NT2/D1 (cell line): Measurements from ENCODE around the gene SLC38A5.
A peak's percentile ranks its signal among the peaks of the same experiment; 100 is the strongest.
"Not testable (repeated sequence)": the region's sequence is repeated elsewhere in the genome, so short reads cannot be mapped to it uniquely, and the experiment has no call there.

Source experiments
- DNase-seq: peaks from one replicate; pipeline ENCODE4 v3.0.0-alpha.2; 2011; ENCODE audit warnings: low read depth, low spot score
- H3K27me3 ChIP-seq: 2 replicates; pipeline ENCODE4 v1.6.0; 2011; ENCODE audit warnings: mild to moderate bottlenecking; ENCODE audit not compliant: insufficient read length, insufficient read depth
- H3K36me3 ChIP-seq: 2 replicates; pipeline ENCODE4 v1.6.1; 2011; ENCODE audit warnings: mild to moderate bottlenecking, low read length, mixed read lengths; ENCODE audit not compliant: insufficient read depth, insufficient read length
- H3K4me1 ChIP-seq: 2 replicates; pipeline ENCODE4 v1.5.1; 2011; ENCODE audit not compliant: insufficient read depth, insufficient read length
- H3K4me3 ChIP-seq: 2 replicates; pipeline ENCODE4 v1.5.1; 2011; ENCODE audit warnings: low read depth; ENCODE audit not compliant: insufficient read length
- H3K9ac ChIP-seq: 2 replicates; pipeline ENCODE4 v1.6.0; 2011; ENCODE audit warnings: low read depth; ENCODE audit not compliant: insufficient read length
- H3K9me3 ChIP-seq: 2 replicates; pipeline ENCODE4 v1.5.1; 2011; ENCODE audit warnings: mild to moderate bottlenecking, low read length; ENCODE audit not compliant: insufficient read depth
- SUZ12 ChIP-seq: IDR thresholded peaks from 2 replicates; pipeline ENCODE4 v1.6.1; 2011; ENCODE audit not compliant: insufficient read length, insufficient read depth; ENCODE audit errors: extremely low read depth
- YY1 ChIP-seq: IDR thresholded peaks from 2 replicates; pipeline ENCODE4 v1.6.1; 2011; ENCODE audit not compliant: insufficient read length, insufficient read depth
- ZNF274 ChIP-seq: IDR thresholded peaks from 2 replicates; pipeline ENCODE4 v1.6.1; 2011; ENCODE audit warnings: mild to moderate bottlenecking, low read depth, low read length

Gene SLC38A5

DNA sequence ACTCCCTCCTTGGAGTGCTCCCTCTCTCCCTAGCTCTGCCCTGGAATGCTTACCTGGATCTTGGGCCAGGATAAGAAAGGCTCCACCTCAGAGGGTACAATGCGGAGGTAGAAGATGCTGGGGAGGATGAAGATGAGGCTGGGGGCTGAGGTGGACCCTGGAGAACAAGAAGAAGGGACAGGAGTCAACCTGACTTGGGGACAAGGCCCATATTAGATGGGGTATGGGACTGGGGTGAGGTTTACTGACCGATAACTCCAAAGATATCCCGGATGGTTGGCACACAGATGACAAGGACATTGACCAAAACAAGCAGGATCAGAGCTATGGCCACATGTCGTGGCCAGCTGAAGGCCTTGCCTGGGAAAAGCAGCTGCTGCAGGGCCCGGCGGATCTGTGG lies 10.6 kb downstream of the SLC38A5 start:
- TF ChIP-seq ZNF274 (no peak), SUZ12 (no peak), YY1 (no peak)
- H3K27me3 ChIP-seq: no peaks in the 10 kb centered on the region
- no peaks in the 10 kb centered on the region for H3K4me1 ChIP-seq
- DNase-seq: no peak
- H3K9ac ChIP-seq: no peak overlapping the region
- peaks cover 54% of the 10 kb centered on the region for H3K36me3 ChIP-seq
- H3K4me3 ChIP-seq: no peak overlapping the region
- H3K9me3 ChIP-seq: no peaks in the 10 kb centered on the region

DNA sequence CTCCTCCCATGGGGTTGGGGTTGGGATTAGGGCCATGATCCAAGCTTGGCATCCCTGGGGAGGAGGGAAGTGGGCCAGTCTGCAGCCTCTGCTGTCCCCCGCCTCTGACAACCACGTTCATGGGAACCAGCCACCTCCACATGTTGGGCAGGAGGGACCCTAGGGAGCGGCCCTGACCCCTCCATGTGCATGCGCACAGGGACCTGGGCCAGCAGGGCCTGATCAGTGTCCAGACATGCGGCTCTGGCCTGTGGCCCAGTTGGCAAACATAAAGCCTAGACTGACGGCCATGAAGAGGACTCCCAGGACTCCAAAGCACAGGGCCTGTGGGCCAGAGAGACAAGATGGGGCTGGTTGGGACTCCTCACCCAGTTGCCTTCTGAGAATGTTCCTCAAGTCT lies 11.3 kb downstream of the SLC38A5 start:
- H3K4me1 ChIP-seq: no peaks in the 10 kb centered on the region
- no peak overlapping the region for H3K4me3 ChIP-seq
- no peaks in the 10 kb centered on the region for H3K9me3 ChIP-seq
- no peak overlapping the region for H3K9ac ChIP-seq
- TF ChIP-seq SUZ12 (no peak), ZNF274 (no peak), YY1 (no peak)
- DNase-seq: no peak
- H3K36me3 ChIP-seq: peaks cover 54% of the 10 kb centered on the region
- no peaks in the 10 kb centered on the region for H3K27me3 ChIP-seq

DNA sequence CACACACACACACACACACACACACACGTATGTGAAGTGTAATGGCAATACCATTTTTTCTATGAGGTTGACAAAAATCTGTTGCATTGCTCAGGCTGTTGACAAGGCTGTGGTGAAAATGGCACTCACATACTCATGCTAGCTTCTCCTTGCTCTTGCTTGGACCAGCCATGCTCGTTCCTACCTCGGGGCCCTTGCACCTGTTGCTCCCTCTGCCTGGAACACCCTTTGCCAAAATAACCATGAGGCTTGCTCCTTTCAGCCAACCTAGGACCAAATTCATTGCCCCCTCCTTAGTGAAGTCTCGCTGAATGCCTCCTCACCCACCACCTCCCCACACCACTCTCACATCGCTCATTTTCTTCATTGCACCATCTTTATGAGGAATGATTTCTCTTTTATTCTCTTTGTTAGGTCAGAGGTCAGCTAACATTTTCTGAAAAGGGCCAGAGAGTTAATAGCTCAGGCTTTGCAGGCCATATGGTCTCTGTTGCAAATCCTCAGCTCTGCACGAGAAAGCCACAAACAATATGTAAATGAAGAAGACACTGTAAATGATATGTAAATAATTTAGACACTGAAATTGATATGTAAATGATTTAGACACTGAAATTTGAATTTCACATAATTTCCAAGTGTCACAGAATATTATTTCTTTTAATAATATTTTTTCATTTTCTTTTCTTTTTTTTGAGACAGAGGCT lies 13.3 kb downstream of the SLC38A5 start:
- Histone ChIP-seq H3K9me3 (no peaks in the 10 kb centered on the region), H3K9ac (no peak overlapping the region), H3K4me1 (no peaks in the 10 kb centered on the region), H3K4me3 (no peak overlapping the region), H3K36me3 (peaks cover 45% of the 10 kb centered on the region), H3K27me3 (no peaks in the 10 kb centered on the region)
- no peak for DNase-seq
- TF ChIP-seq ZNF274: no peak
- no peak for TF ChIP-seq YY1
- no peak for TF ChIP-seq SUZ12

DNA sequence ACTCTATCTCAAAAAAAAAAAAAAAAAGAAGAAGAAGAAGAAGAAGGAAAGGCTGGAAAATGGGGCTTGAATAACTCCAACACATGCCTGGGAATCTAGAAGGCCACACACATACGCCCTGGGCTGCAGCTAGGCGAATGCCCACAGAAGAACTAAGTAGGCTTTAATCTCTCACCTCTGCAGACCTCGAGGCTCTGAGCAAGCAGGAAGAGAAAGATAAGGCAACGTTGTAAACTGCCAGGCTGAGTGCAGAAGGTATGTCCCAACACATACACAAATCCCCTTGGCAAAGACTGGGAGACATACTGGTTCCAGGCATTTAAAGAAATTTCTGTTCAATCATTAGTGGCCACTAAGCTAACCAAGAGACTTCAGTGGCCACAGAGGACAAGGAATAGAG lies 18.4 kb downstream of the SLC38A5 start:
- Histone ChIP-seq H3K27me3 (no peaks in the 10 kb centered on the region), H3K9me3 (no peaks in the 10 kb centered on the region), H3K4me1 (no peaks in the 10 kb centered on the region), H3K9ac (no peak overlapping the region), H3K4me3 (no peak overlapping the region), H3K36me3 (peaks cover 2% of the 10 kb centered on the region)
- DNase-seq: no peak
- no peak for TF ChIP-seq ZNF274

DNA sequence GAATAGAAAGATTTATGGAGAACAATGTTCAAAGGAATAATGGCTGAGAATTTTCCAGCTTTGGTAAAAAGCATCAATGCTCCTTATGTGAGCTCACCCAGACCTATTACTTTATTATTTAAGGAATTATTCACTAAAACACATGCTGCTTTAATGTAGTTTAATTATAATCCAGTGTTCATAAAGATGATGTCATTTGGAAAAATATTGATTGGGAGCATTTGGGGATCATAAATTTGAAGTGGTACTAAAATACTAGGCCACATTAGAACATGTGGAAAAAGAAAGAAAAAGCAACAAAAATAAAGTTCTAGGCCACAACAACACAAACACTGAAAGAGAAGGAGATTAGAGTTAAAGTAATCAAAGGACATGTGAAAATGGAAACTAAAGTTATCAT lies 20.0 kb downstream of the SLC38A5 start:
- TF ChIP-seq ZNF274 (no peak), SUZ12 (no peak), YY1 (no peak)
- H3K9ac ChIP-seq: no peak overlapping the region
- no peaks in the 10 kb centered on the region for H3K9me3 ChIP-seq
- no peak for DNase-seq
- H3K27me3 ChIP-seq: no peaks in the 10 kb centered on the region
- H3K36me3 ChIP-seq: no peaks in the 10 kb centered on the region
- no peaks in the 10 kb centered on the region for H3K4me1 ChIP-seq
- H3K4me3 ChIP-seq: no peak overlapping the region

DNA sequence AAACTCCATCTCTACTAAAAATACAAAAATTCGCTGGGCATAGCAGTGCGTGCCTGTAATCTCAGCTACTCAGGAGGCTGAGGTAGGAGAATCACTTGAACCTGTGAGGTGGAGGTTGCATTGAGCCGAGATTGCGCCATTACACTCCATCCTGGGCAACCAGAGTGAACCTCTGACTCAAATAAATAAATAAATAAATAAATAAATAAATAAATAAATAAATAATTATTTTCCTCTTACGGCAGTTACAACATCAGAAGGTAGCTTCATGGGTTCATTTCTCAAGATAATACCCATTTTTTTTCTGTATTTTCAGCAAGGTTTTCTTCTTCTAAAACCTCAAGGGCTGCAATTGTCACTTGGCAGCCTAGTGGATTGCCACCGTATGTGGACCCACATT lies 22.9 kb downstream of the SLC38A5 start:
- H3K27me3 ChIP-seq, H3K9ac ChIP-seq, H3K36me3 ChIP-seq, DNase-seq, H3K4me3 ChIP-seq, H3K9me3 ChIP-seq, H3K4me1 ChIP-seq: not testable (repeated sequence)

DNA sequence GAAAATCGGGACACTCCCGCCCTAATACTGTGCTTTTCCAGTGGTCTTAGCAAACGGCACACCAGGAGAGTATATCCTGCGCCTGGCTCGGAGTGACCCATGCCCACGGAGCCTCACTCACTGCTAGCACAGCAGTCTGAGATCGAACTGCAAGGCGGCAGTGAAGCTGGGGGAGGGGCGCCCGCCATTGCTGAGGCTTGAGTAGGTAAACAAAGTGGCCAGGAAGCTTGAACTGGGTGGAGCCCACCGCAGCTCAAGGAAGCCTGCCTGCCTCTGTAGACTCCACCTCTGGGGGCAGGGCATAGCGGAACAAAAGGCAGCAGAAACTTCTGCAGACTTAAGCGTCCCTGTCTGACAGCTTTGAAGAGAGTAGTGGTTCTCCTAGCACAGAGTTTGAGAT lies 36.3 kb downstream of the SLC38A5 start:
- not testable (repeated sequence) for DNase-seq, H3K9me3 ChIP-seq
- peak overlapping the region; percentile 41 for H3K4me3 ChIP-seq

DNA sequence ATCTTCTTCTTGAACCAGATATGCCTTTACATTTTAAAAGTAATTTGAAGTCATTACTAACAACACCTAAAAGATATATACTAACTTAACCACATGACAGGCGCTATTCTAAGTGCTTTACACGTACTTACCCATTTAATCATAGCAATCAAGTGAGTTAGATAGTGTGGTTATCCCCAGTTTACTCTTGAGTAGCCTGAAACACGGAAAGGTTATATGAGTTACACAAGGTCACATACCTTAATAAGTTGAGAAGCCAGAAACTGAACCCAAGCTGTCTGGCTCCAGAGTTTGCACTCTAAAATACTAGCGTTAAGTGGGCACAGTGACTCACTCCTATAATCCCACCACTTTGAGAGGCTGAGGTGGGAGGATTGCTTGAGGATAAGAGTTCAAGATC lies 39.9 kb downstream of the SLC38A5 start:
- not testable (repeated sequence) for H3K4me3 ChIP-seq, H3K4me1 ChIP-seq, DNase-seq, H3K9me3 ChIP-seq, H3K36me3 ChIP-seq, H3K9ac ChIP-seq, H3K27me3 ChIP-seq

More for the DNA sequence above, 36.3 kb downstream of the SLC38A5 start:
- not testable (repeated sequence) for H3K4me1 ChIP-seq, H3K27me3 ChIP-seq, H3K36me3 ChIP-seq
- peak overlapping the region; percentile 51 for H3K9ac ChIP-seq

DNA sequence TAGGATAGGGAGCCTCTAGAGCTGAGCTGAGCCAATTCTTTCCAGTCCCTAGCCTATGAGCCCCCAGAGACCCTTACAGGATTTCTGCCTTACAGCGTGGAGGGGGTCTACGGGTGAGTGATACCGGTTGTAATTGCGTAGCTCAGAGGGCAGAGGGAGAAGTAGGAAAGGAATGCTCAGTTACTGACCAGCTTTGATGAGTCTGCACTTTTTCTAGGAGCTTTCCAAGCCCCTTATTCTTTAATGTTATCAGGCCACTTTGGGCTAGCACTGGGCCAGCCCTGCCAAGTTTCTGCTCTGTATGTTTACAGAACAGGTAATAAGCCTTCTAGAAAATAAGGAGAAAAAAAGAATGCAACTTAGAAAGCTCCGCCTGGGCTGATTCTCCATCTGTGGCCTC lies 40.5 kb downstream of the SLC38A5 start:
- not testable (repeated sequence) for H3K36me3 ChIP-seq, H3K4me1 ChIP-seq, H3K27me3 ChIP-seq, H3K4me3 ChIP-seq, DNase-seq, H3K9ac ChIP-seq, H3K9me3 ChIP-seq

DNA sequence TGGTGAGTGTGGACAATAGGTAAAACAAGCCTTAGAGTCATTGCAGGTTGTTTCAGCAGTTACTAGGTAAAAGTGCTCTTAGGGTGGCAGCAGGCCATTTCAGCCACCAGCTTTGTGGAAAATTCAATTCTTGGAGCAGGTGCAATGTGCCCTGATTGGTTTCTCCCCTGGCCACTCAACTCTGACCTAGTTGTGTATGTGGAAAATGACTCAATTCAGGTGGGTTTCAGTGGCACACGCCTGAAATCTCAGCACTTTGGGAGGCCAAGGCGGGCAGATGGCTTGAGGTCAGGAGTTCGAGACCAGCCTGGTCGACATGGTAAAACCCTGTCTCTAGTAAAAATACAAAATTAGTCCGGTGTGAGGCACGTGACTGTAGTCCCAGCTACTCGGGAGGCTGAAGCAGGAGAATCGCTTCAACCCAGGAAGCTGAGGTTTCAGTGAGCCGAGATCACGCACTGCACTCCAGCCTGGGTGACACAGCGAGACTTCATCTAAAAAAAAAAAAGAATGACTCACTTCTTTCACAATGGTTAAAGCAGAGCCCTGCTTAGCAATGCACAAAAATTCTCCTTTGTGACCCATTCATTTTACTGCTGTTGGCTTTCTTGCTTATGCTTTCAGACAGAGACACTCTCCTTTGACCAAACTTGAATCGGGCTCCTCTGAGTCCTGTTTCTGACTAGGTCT lies 42.9 kb downstream of the SLC38A5 start:
- not testable (repeated sequence) for DNase-seq, H3K4me1 ChIP-seq, H3K9ac ChIP-seq, H3K36me3 ChIP-seq, H3K4me3 ChIP-seq, H3K27me3 ChIP-seq, H3K9me3 ChIP-seq

DNA sequence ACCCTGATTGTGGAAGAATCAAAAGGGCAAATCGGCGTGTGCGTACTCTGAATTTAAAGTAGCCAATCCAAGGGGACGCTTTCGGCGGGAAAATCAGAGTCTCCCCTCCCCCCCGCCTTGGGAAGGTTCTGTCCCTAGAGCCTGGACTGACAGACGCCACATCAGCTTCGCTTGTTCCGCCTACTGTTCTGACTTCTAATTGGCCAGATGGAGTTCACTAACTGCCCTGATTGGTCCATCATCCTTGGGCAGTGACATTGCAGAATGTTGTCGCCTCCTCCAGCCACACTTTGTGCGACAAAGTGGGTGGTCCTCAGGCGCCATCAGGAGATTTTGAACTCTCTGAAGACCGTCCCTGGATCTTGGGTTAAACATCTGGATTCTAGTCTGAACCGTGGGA lies 58.2 kb downstream of the SLC38A5 start, which contains the start of gene SSX4B:
TSS of gene SSX4B (minus strand) at position 101 of the 400 bp plus-strand sequence. CDS start 588 bp downstream, outside the sequence.
- not testable (repeated sequence) for H3K4me1 ChIP-seq, DNase-seq, H3K9ac ChIP-seq, H3K4me3 ChIP-seq, H3K9me3 ChIP-seq, H3K36me3 ChIP-seq, H3K27me3 ChIP-seq
